GM23248 (cell line): ENCODE data around the gene WSB1. TPM values are rescaled to one million over a fixed set of nuclear protein-coding genes. Genes with fewer than 3 reads are reported as not detected.
A peak's percentile ranks its signal among the peaks of the same experiment; 100 is the strongest.

Experiments
- DNase-seq: peaks from one replicate; pipeline ENCODE4 v3.0.0-alpha.2; 2015
- H2AFZ ChIP-seq: fragments of 200-600 bp; sonication (generic); 2 replicates; pipeline ENCODE4 v1.6.1; 2016; ENCODE audit warnings: antibody characterized with exemption
- H3F3A ChIP-seq: fragments of 200-600 bp; sonication (generic); 2 replicates; pipeline ENCODE4 v1.6.1; 2016; ENCODE audit warnings: mild to moderate bottlenecking, antibody characterized with exemption, mixed run types; ENCODE audit not compliant: insufficient read depth
- H3K27ac ChIP-seq: fragments of 200-600 bp; sonication (generic); 2 replicates; pipeline ENCODE4 v1.5.1; 2016; ENCODE audit warnings: mild to moderate bottlenecking
- H3K27me3 ChIP-seq: fragments of 200-600 bp; sonication (generic); replicated peaks from 2 replicates; pipeline ENCODE4 v1.6.1; 2016; ENCODE audit warnings: mild to moderate bottlenecking; ENCODE audit not compliant: insufficient read depth
- H3K36me3 ChIP-seq: fragments of 200-600 bp; sonication (generic); 2 replicates; pipeline ENCODE4 v1.6.1; 2016; ENCODE audit warnings: low read depth, mild to moderate bottlenecking
- H3K4me1 ChIP-seq: fragments of 200-600 bp; sonication (generic); 2 replicates; pipeline ENCODE4 v1.6.1; 2016; ENCODE audit warnings: mild to moderate bottlenecking; ENCODE audit not compliant: insufficient read depth
- H3K4me2 ChIP-seq: fragments of 200-600 bp; sonication (generic); one replicate; pipeline ENCODE4 v1.6.1; 2016; ENCODE audit warnings: mild to moderate bottlenecking; ENCODE audit not compliant: unreplicated experiment
- H3K4me3 ChIP-seq: fragments of 200-600 bp; sonication (generic); 2 replicates; pipeline ENCODE4 v1.5.1; 2016; ENCODE audit warnings: mild to moderate bottlenecking
- H3K79me2 ChIP-seq: fragments of 200-600 bp; sonication (generic); 2 replicates; pipeline ENCODE4 v1.6.1; 2016; ENCODE audit warnings: mild to moderate bottlenecking; ENCODE audit not compliant: insufficient read depth
- H3K9ac ChIP-seq: fragments of 200-600 bp; sonication (generic); 2 replicates; pipeline ENCODE4 v1.6.1; 2016; ENCODE audit warnings: mild to moderate bottlenecking
- H3K9me2 ChIP-seq: fragments of 200-600 bp; sonication (generic); 2 replicates; pipeline ENCODE4 v1.6.1; 2016; ENCODE audit warnings: mixed run types, mild to moderate bottlenecking, moderate library complexity; ENCODE audit not compliant: insufficient read depth
- H3K9me3 ChIP-seq: fragments of 200-600 bp; sonication (generic); one replicate; pipeline ENCODE4 v1.6.1; 2017; ENCODE audit warnings: low read depth
- H4K20me1 ChIP-seq: fragments of 200-600 bp; sonication (generic); 2 replicates; pipeline ENCODE4 v1.6.0; 2016; ENCODE audit not compliant: insufficient read depth
- EZH2 ChIP-seq: fragments of 200-600 bp; sonication (generic); IDR thresholded peaks from 2 replicates; pipeline ENCODE4 v1.6.1; 2018; ENCODE audit warnings: antibody characterized with exemption, mild to moderate bottlenecking; ENCODE audit not compliant: insufficient read depth, poor library complexity, severe bottlenecking
- EZH2phosphoT487 ChIP-seq: fragments of 200-600 bp; sonication (generic); IDR thresholded peaks from 2 replicates; pipeline ENCODE4 v1.6.1; 2018; ENCODE audit warnings: antibody characterized with exemption, moderate library complexity, mild to moderate bottlenecking, low read depth; ENCODE audit not compliant: insufficient read depth
- WGBS, 2 experiments: methylation state at CpG; one replicate each; pipeline ENCODE4 v1.1.6; 2015 to 2017; ENCODE audit warnings: low lambda C conversion rate in 2 of 2, low coverage in 1 of 2; ENCODE audit errors: missing lambda C conversion rate in 2 of 2; 5-methylcytosine and 5-hydroxymethylcytosine counted together
- in situ Hi-C: fragments of 300-500 bp; cut with MboI; formaldehyde crosslinking; loops from 2 replicates; pipeline ENCODE4 v1.15.0; 2020
- polyA plus RNA-seq: library from polyadenylated mRNA; unstranded; fragments of >200 nt; fragmentation: Nextera tagmentation; extraction: Ambion mirVana; gene quantifications from 2 replicates; pipeline ENCODE4 v1.2.1, GENCODE V29; 2016
- total RNA-seq: library from RNA; depleted of rRNA; stranded (reverse); fragments of >200 nt; shearing (Covaris generic); gene quantifications from 2 replicates; pipeline ENCODE4 v1.2.3, GENCODE V29; 2014

WSB1 gene
- total and polyA plus RNA-seq, 2 experiments from 2014 or later = 127 to 135 TPM

- Histone ChIP-seq H3K9me3 (no peaks in the 10 kb centered on the region), H3K4me2 (no peak overlapping the region), H3K27ac (no peak overlapping the region), H3K9me2 (no peaks in the 10 kb centered on the region), H3K4me1 (0 out of 2 replicates have a peak, but pooled peaks cover 3% of the 10 kb centered on the region), H4K20me1 (no peaks in the 10 kb centered on the region), H3K27me3 (no peaks in the 10 kb centered on the region), H3K79me2 (no peaks in the 10 kb centered on the region), H2AFZ (peak overlapping the region; percentile 81; the same call in 1 of the 2 replicates), H3K9ac (no peak overlapping the region), H3K4me3 (no peak overlapping the region), H3K36me3 (no peaks in the 10 kb centered on the region), H3F3A (peaks cover 22% of the 10 kb centered on the region)
- in situ Hi-C loops = loop anchor here (10.0 kb wide), 1 partner anchor 145 kb away; no protein-coding TSS in a partner anchor
- DNase-seq = no peak
- TF ChIP-seq EZH2 (no peak), EZH2phosphoT487 (no peak)
- 88 to 94% methylated on average over 19 to 31 of the region's 34 CpGs for WGBS, 2 experiments
Observed at GRCh38 chr17:27349540-27350021, 55.7 kb downstream of the WSB1 start.

- no peak overlapping the region for H3K4me3 ChIP-seq
- TF ChIP-seq EZH2 (no peak), EZH2phosphoT487 (no peak)
- no peaks in the 10 kb centered on the region for H3K36me3 ChIP-seq
- no peak overlapping the region for H2AFZ ChIP-seq
- H3K4me2 ChIP-seq = no peak overlapping the region
- H3K27me3 ChIP-seq = no peaks in the 10 kb centered on the region
- H4K20me1 ChIP-seq = no peaks in the 10 kb centered on the region
- H3K27ac ChIP-seq = 0 out of 2 replicates have a peak overlapping the region, but pooled peaks have one; percentile 3
- no peaks in the 10 kb centered on the region for H3K9me3 ChIP-seq
- H3K9me2 ChIP-seq = no peaks in the 10 kb centered on the region
- H3K4me1 ChIP-seq = 0 out of 2 replicates have a peak, but pooled peaks cover 3% of the 10 kb centered on the region
- WGBS, 2 experiments = 53 to 63% methylated on average over 2 of the region's 2 CpGs
- H3F3A ChIP-seq = peaks cover 22% of the 10 kb centered on the region
- in situ Hi-C loops = no loop called here
- no peak overlapping the region for H3K9ac ChIP-seq
- no peaks in the 10 kb centered on the region for H3K79me2 ChIP-seq
- DNase-seq = no peak
Observed at GRCh38 chr17:27351759-27352158, 57.8 kb downstream of the WSB1 start.

GRCh38 chr17:27352448-27353032 lies 58.6 kb downstream of the WSB1 start:
- peak overlapping the region; percentile 55 for H3K27ac ChIP-seq
- H3K9me2 ChIP-seq = no peaks in the 10 kb centered on the region
- H2AFZ ChIP-seq = no peak overlapping the region; the same call in 1 of the 2 replicates
- 73 to 78% methylated on average over 6 of the region's 6 CpGs for whole genome bisulfite sequencing, 2 experiments
- peaks cover 22% of the 10 kb centered on the region for H3F3A ChIP-seq
- in situ Hi-C loops = no loop called here
- no peaks in the 10 kb centered on the region for H3K27me3 ChIP-seq
- H3K4me2 ChIP-seq = peak overlapping the region; percentile 82
- no peaks in the 10 kb centered on the region for H4K20me1 ChIP-seq
- DNase-seq = no peak
- H3K4me1 ChIP-seq = 0 out of 2 replicates have a peak, but pooled peaks cover 3% of the 10 kb centered on the region
- H3K4me3 ChIP-seq = peak overlapping the region; percentile 74
- no peaks in the 10 kb centered on the region for H3K36me3 ChIP-seq
- TF ChIP-seq EZH2 = no peak
- no peak for TF ChIP-seq EZH2phosphoT487
- H3K9ac ChIP-seq = peak overlapping the region; percentile 90
- no peaks in the 10 kb centered on the region for H3K79me2 ChIP-seq
- no peaks in the 10 kb centered on the region for H3K9me3 ChIP-seq

GRCh38 chr17:27353033-27353460 lies 59.1 kb downstream of the WSB1 start:
- peak overlapping the region; percentile 82 for H3K4me2 ChIP-seq

More at GRCh38 chr17:27353033-27353460, 59.1 kb downstream of the WSB1 start:
- no peaks in the 10 kb centered on the region for H4K20me1 ChIP-seq
- peak; percentile 26 for DNase-seq
- no peaks in the 10 kb centered on the region for H3K79me2 ChIP-seq
- no peak for TF ChIP-seq EZH2
- TF ChIP-seq EZH2phosphoT487 = no peak
- 0 out of 2 replicates have a peak, but pooled peaks cover 7% of the 10 kb centered on the region for H3K4me1 ChIP-seq
- peak overlapping the region; percentile 80 for H2AFZ ChIP-seq
- no peaks in the 10 kb centered on the region for H3K9me3 ChIP-seq
- H3K9ac ChIP-seq = peak overlapping the region; percentile 90
- H3K27me3 ChIP-seq = no peaks in the 10 kb centered on the region
- H3K36me3 ChIP-seq = no peaks in the 10 kb centered on the region
- peak overlapping the region; percentile 74 for H3K4me3 ChIP-seq
- in situ Hi-C loops = no loop called here
- peaks cover 22% of the 10 kb centered on the region for H3F3A ChIP-seq
- H3K9me2 ChIP-seq = no peaks in the 10 kb centered on the region
- 26 to 27% methylated on average over 11 of the region's 11 CpGs for WGBS, 2 experiments
- peak overlapping the region; percentile 55 for H3K27ac ChIP-seq
